HEK293T (cell line): ENCODE measurements around the gene TMEM134.

Source experiments
- CTCF ChIA-PET: fragments of 350-600 bp; formaldehyde crosslinking; extraction: SDS; loops from one replicate; lab custom pipeline; 2021; ENCODE audit warnings: antibody characterized with exemption, inconsistent platforms; lab: Yijun Ruan, JAX
- POLR2A ChIA-PET: fragments of 350-600 bp; formaldehyde crosslinking; extraction: SDS; loops from one replicate; lab custom pipeline; 2020; ENCODE audit warnings: antibody characterized with exemption, inconsistent platforms; lab: Yijun Ruan, JAX
- DNase-seq: peaks from one replicate; pipeline ENCODE4 v3.0.0; 2012; ENCODE audit warnings: mixed read lengths; ENCODE audit errors: extremely low spot score
- ARNT ChIP-seq: fragments of 450-650 bp; IDR thresholded peaks from 2 replicates; pipeline ENCODE4 v1.6.1; 2017; ENCODE audit warnings: mild to moderate bottlenecking
- BHLHE40 ChIP-seq: fragments of 450-650 bp; IDR thresholded peaks from 2 replicates; pipeline ENCODE4 v1.6.1; 2016; ENCODE audit warnings: mild to moderate bottlenecking, moderate library complexity, borderline replicate concordance
- CTBP1 ChIP-seq: fragments of 450-650 bp; IDR thresholded peaks from 2 replicates; pipeline ENCODE4 v1.6.1; 2016; ENCODE audit warnings: borderline replicate concordance
- ELF4 ChIP-seq: fragments of 450-650 bp; IDR thresholded peaks from 2 replicates; pipeline ENCODE4 v1.6.1; 2017; ENCODE audit warnings: antibody characterized with exemption
- FOXA1 ChIP-seq: fragments of 450-650 bp; IDR thresholded peaks from 2 replicates; pipeline ENCODE4 v1.6.1; 2016; ENCODE audit warnings: mild to moderate bottlenecking
- FOXK2 ChIP-seq: fragments of 450-650 bp; IDR thresholded peaks from 2 replicates; pipeline ENCODE4 v1.6.1; 2016; ENCODE audit warnings: mild to moderate bottlenecking
- FOXM1 ChIP-seq: fragments of 450-650 bp; IDR thresholded peaks from 2 replicates; pipeline ENCODE4 v1.6.1; 2017; ENCODE audit warnings: mild to moderate bottlenecking, borderline replicate concordance
- HDGF ChIP-seq: fragments of 450-650 bp; IDR thresholded peaks from 2 replicates; pipeline ENCODE4 v1.6.1; 2017; ENCODE audit warnings: antibody characterized with exemption, borderline replicate concordance
- L3MBTL2 ChIP-seq: fragments of 450-650 bp; conservative IDR thresholded peaks from 2 replicates; pipeline ENCODE4 v1.6.1; 2016; ENCODE audit warnings: mild to moderate bottlenecking
- LEF1 ChIP-seq: fragments of 450-650 bp; IDR thresholded peaks from 2 replicates; pipeline ENCODE4 v1.6.1; 2017; ENCODE audit warnings: mild to moderate bottlenecking, borderline replicate concordance
- NFRKB ChIP-seq: fragments of 450-650 bp; IDR thresholded peaks from 2 replicates; pipeline ENCODE4 v1.6.1; 2016; ENCODE audit warnings: mild to moderate bottlenecking, moderate library complexity
- SP1 ChIP-seq: fragments of 450-650 bp; IDR thresholded peaks from 2 replicates; pipeline ENCODE4 v1.6.1; 2017
- SUZ12 ChIP-seq: fragments of 450-650 bp; IDR thresholded peaks from 2 replicates; pipeline ENCODE4 v1.6.1; 2016; ENCODE audit warnings: mild to moderate bottlenecking
- TARDBP ChIP-seq: fragments of 450-650 bp; IDR thresholded peaks from 2 replicates; pipeline ENCODE4 v1.6.1; 2016
- ZNF384 ChIP-seq: fragments of 450-650 bp; IDR thresholded peaks from 2 replicates; pipeline ENCODE4 v1.6.1; 2016
- TF ChIP-seq, protein P1 (sequence below): fragments of 450-650 bp; IDR thresholded peaks from 2 replicates; pipeline ENCODE4 v1.6.1; 2016

TMEM134 gene

DNA sequence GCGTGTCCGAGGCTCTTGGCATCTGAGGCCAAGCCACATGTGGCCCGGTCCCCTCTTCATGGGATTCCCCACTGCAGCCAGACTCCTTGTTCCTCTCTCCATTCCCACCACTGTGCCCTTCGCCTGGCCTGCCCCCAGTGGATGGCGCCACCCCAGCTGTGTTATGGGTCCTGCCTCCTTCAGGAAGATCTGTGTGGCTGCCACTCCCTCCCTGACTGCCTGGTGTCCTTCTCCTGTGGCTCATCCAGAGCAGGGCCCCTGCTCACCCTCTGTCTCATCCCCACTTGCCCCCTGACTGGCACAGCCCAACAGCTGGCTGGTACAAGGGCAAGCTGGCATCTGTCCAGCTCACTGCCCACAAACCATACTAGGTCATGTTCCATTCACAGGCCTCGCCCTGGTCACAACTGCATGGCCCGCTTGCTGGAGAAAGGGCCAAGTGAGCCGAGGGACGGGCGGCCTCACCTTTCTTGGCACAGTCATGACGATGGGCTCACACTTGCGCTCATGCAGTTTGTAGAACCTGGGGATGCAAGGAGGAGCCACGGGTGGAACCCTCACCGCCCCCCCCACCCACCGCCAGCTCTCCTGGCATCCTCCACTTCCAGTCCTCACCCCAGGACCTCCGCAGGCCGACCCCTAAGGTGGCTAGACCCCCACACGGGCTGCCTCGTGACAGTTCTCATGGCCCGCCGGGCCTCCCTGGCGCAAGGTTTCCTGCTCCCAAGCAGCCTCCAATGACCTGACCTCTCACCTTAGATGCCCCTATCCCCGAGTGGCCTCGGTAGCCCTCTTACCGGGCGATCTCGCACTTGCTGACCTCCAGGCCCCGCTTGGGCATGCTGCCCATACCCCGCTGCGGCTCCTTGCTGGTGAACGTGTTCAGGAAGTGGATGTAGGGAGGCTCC, 29.5 kb downstream of the TMEM134 start:
- DNase-seq: no peak
- no peak for TF ChIP-seq L3MBTL2
- TF ChIP-seq ELF4: no peak
- TF ChIP-seq SUZ12: no peak
- TF ChIP-seq CTBP1: no peak
- no peak for TF ChIP-seq FOXA1
- no peak for TF ChIP-seq FOXK2
- TF ChIP-seq, protein P1, sequence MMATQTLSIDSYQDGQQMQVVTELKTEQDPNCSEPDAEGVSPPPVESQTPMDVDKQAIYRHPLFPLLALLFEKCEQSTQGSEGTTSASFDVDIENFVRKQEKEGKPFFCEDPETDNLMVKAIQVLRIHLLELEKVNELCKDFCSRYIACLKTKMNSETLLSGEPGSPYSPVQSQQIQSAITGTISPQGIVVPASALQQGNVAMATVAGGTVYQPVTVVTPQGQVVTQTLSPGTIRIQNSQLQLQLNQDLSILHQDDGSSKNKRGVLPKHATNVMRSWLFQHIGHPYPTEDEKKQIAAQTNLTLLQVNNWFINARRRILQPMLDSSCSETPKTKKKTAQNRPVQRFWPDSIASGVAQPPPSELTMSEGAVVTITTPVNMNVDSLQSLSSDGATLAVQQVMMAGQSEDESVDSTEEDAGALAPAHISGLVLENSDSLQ: no peak
- TF ChIP-seq ZNF384: no peak
- no peak for TF ChIP-seq SP1
- no peak for TF ChIP-seq LEF1
- TF ChIP-seq TARDBP: no peak
- no peak for TF ChIP-seq FOXM1
- TF ChIP-seq HDGF: no peak
- CTCF ChIA-PET: no interaction called here
- POLR2A ChIA-PET: interaction anchor here (0.7 to 4.0 kb wide), 6 partner anchors 10 to 48 kb away, joined by 3 to 14 read pairs (median 3); partner anchors contain the start of genes AIP, PPP1CA, RAD9A and TMEM134

DNA sequence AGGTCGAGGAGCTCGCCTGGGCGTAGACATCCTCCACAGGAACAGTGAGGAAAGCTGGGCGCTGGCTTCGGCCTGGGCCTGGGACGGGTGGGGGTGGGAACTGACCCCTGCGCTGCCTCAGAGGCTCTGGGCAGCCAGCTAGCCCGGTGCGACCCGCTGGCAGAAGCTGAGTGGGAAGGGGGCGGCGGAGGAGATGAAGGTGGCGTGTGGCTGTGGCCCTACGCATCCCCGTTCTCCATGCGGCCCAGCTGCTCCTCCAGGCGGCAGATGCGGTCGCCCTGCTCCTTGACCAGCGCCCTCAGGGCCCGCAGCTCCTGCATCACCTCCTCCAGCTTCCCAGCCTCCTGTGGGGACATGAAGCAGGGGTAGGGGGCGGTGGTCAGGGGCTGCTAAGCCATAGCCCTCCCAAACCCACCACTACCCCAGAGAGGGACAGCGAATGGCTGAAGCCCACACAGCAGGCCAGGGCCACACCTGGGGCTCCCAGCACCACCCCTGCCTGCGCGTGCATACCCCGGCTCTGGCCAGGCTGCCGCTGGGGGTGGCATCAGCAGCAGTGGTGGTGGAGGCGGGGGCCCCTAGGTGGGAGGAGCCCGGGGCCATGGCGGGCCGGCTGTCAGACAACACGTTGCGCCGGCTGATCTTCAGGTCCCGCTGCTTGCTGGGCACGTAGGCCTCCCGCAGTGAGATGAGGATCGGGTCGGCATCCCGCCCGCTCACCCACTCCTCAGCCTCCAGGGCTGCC, 30.7 kb downstream of the TMEM134 start:
- TF ChIP-seq ARNT (no peak), SUZ12 (no peak), BHLHE40 (no peak)
- no peak for DNase-seq
- CTCF ChIA-PET: no interaction called here
- POLR2A ChIA-PET: interaction anchor here (0.6 to 4.0 kb wide), 5 partner anchors 9 to 47 kb away, joined by 3 to 14 read pairs (median 4); partner anchors contain the start of genes PPP1CA, RAD9A, RPS6KB2 and TMEM134

DNA sequence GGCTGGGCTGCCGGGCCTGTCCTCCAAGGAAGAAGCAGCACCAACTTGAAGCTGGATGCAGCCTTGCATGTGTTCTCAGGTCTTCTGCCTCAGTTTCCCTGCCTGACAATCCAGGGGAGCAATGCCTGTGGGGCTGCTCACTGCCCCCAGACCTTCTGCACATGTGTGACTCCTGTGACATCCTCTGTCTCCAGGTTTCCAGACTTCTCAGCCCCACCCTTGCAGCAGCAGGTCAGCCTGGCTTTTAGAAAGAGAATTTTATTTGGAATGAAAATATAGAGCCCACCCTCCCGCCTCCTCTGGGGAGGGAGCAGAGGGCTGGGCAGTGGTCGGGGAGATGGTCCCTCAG, 31.3 kb downstream of the TMEM134 start:
- no peak for TF ChIP-seq HDGF
- TF ChIP-seq TARDBP: no peak
- no peak for TF ChIP-seq L3MBTL2
- TF ChIP-seq SUZ12: no peak
- TF ChIP-seq, protein P1: no peak
- no peak for TF ChIP-seq CTBP1
- no peak for TF ChIP-seq ZNF384
- no peak for TF ChIP-seq SP1
- no peak for TF ChIP-seq LEF1
- TF ChIP-seq ELF4: no peak
- no peak for TF ChIP-seq FOXK2
- TF ChIP-seq ARNT: no peak
- TF ChIP-seq FOXM1: no peak
- TF ChIP-seq BHLHE40: no peak
- TF ChIP-seq NFRKB: no peak
- ChIA-PET CTCF (no interaction called here), POLR2A (interaction anchor here (0.6 to 4.0 kb wide), 3 partner anchors 9 to 36 kb away, joined by 4 to 14 read pairs (median 5); partner anchors contain the start of genes PPP1CA, RPS6KB2 and TMEM134)
- no peak for DNase-seq

DNA sequence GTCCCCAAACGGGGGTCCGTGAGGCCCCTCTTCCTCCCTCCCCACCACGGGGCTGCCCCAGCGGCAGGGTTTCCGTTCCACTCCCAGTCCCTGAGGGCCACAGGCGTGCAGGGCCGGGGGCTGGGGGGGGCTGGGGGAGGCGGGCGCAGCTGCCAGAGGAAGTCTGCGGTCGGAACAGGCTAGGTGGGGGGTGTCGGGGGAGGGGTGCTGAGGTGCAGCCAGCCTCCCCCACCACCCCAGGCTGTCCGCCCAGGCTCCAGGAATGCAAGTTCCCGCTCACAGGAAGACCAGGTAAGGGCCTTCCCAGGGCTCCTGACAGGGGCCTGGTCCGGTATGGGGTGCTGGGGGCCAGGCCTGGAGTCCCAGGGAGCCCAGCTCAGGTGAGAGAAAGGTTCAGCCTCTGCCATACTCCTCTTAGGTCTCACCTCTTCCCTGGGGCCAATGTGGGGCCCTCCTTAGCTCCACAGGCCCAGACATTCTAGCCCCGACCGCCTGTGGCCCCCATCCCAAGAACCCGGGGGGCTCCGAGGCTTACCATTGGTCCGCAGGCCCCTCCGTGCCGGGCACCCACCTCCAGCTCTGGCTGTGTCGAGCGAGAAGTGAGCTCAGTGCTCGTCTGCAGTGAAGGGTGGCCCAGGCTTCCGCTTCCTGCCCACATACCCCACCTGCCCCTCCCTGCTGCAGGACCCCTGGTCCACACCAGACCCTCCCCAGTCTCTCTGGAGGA, 31.8 kb downstream of the TMEM134 start, which contains the start of gene PTPRCAP:
Gene PTPRCAP, minus strand, starts transcription at position 601 of the 727 bp plus-strand sequence. Its CDS starts 63 bp downstream, at position 538.
- DNase-seq: no peak
- CTCF ChIA-PET: interaction anchor here (0.6 kb wide), 1 partner anchor 769 kb away, joined by 3 read pairs; no protein-coding TSS in a partner anchor
- no peak for TF ChIP-seq LEF1
- TF ChIP-seq, protein P1: no peak
- no peak for TF ChIP-seq SP1
- no peak for TF ChIP-seq ZNF384
- no peak for TF ChIP-seq FOXA1
- TF ChIP-seq BHLHE40: no peak
- TF ChIP-seq L3MBTL2: no peak
- no peak for TF ChIP-seq NFRKB
- no peak for TF ChIP-seq HDGF
- no peak for TF ChIP-seq CTBP1
- TF ChIP-seq FOXM1: no peak
- TF ChIP-seq ELF4: no peak
- no peak for TF ChIP-seq ARNT
- no peak for TF ChIP-seq TARDBP
- TF ChIP-seq SUZ12: no peak
- TF ChIP-seq FOXK2: no peak
- POLR2A ChIA-PET: interaction anchor here (1.4 to 4.0 kb wide), 2 partner anchors 31 to 36 kb away, joined by 5 to 14 read pairs; partner anchors contain the start of genes PPP1CA and TMEM134
